ENCODE results near the gene FSIP1.

DNA sequence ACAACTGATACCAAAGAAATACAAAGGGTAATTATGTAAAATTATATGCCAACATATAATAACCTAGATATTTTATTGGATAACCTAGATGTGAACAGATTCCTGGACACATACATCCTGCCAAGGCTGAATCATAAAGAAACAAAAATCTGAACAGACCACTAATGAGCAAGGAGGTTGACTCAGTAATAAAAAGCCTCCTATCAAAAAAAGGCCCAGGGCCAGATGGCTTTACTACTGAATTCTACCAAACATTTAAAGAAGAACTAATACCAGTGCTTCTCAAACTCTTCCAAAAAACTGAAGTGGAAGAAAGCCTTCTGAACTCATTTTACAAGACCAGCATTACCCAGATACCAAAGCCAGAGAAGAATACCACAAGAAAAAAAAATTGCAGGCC is 169.4 kb downstream of the FSIP1 start:
- TF ChIP-seq, protein P1, sequence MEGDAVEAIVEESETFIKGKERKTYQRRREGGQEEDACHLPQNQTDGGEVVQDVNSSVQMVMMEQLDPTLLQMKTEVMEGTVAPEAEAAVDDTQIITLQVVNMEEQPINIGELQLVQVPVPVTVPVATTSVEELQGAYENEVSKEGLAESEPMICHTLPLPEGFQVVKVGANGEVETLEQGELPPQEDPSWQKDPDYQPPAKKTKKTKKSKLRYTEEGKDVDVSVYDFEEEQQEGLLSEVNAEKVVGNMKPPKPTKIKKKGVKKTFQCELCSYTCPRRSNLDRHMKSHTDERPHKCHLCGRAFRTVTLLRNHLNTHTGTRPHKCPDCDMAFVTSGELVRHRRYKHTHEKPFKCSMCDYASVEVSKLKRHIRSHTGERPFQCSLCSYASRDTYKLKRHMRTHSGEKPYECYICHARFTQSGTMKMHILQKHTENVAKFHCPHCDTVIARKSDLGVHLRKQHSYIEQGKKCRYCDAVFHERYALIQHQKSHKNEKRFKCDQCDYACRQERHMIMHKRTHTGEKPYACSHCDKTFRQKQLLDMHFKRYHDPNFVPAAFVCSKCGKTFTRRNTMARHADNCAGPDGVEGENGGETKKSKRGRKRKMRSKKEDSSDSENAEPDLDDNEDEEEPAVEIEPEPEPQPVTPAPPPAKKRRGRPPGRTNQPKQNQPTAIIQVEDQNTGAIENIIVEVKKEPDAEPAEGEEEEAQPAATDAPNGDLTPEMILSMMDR (IDR thresholded peaks at IDR 0.05): no peak
- TF ChIP-seq POLR2A (IDR thresholded peaks at IDR 0.05): no peak
